H9 (cell line): Measurements from ENCODE around the gene CAMK2G. TPM values are rescaled to one million over a fixed set of nuclear protein-coding genes. Genes with fewer than 3 reads are reported as not detected.

ENCODE experiments used
- DNase-seq: peaks from one replicate; pipeline ENCODE4 v3.0.0-alpha.2; 2017
- H2AFZ ChIP-seq: one replicate; pipeline ENCODE4 v1.6.1; 2013; ENCODE audit warnings: mild to moderate bottlenecking, low read length, control low read depth, moderate library complexity
- H2AK5ac ChIP-seq: 2 replicates; pipeline ENCODE4 v1.6.1; 2013; ENCODE audit warnings: low read length, control low read depth, mixed read lengths; ENCODE audit not compliant: insufficient read length
- H2BK120ac ChIP-seq: one replicate; pipeline ENCODE4 v1.6.1; 2013; ENCODE audit warnings: low read depth, mild to moderate bottlenecking, low read length, control low read depth, inconsistent platforms; ENCODE audit not compliant: poor library complexity, severe bottlenecking
- H2BK12ac ChIP-seq: 2 replicates; pipeline ENCODE4 v1.6.1; 2013; ENCODE audit warnings: low read length, control low read depth, mixed read lengths, low read depth; ENCODE audit not compliant: insufficient read length
- H2BK15ac ChIP-seq: 2 replicates; pipeline ENCODE4 v1.6.1; 2013; ENCODE audit warnings: low read depth, low read length, control low read depth
- H2BK20ac ChIP-seq: one replicate; pipeline ENCODE4 v1.6.1; 2013; ENCODE audit warnings: low read depth, mild to moderate bottlenecking, low read length, control low read depth, inconsistent platforms; ENCODE audit not compliant: poor library complexity, severe bottlenecking
- H2BK5ac ChIP-seq: 2 replicates; pipeline ENCODE4 v1.6.1; 2013; ENCODE audit warnings: low read length, control low read depth, mixed read lengths; ENCODE audit not compliant: insufficient read length
- H3K14ac ChIP-seq: 2 replicates; pipeline ENCODE4 v1.6.1; 2013; ENCODE audit warnings: low read length, control low read depth; ENCODE audit not compliant: insufficient read depth
- H3K18ac ChIP-seq: 2 replicates; pipeline ENCODE4 v1.6.1; 2013; ENCODE audit warnings: low read depth, mild to moderate bottlenecking, mixed read lengths, low read length, control low read depth; ENCODE audit not compliant: insufficient read length
- H3K23ac ChIP-seq: 2 replicates; pipeline ENCODE4 v1.6.1; 2013; ENCODE audit warnings: low read length, control low read depth, mixed read lengths, low read depth; ENCODE audit not compliant: insufficient read length
- H3K23me2 ChIP-seq: 2 replicates; pipeline ENCODE4 v1.6.1; 2013; ENCODE audit warnings: low read depth, mild to moderate bottlenecking, mixed read lengths, low read length, control low read depth; ENCODE audit not compliant: insufficient read length, poor library complexity, severe bottlenecking
- H3K27ac ChIP-seq: 2 replicates; pipeline ENCODE4 v1.5.1; 2013; ENCODE audit warnings: low read length, control low read depth, mixed read lengths, low read depth; ENCODE audit not compliant: insufficient read length
- H3K27me3 ChIP-seq: 2 replicates; pipeline ENCODE4 v1.6.1; 2013; ENCODE audit warnings: low read length, control low read depth, inconsistent platforms; ENCODE audit not compliant: insufficient read depth
- H3K4ac ChIP-seq: 2 replicates; pipeline ENCODE4 v1.6.1; 2013; ENCODE audit warnings: low read depth, mild to moderate bottlenecking, control low read depth, inconsistent platforms, low read length, moderate library complexity
- H3K4me1 ChIP-seq: 2 replicates; pipeline ENCODE4 v1.6.1; 2013; ENCODE audit warnings: low read length, control low read depth, inconsistent platforms; ENCODE audit not compliant: insufficient read depth
- H3K4me2 ChIP-seq: 2 replicates; pipeline ENCODE4 v1.6.1; 2013; ENCODE audit warnings: low read length, control low read depth, mixed read lengths; ENCODE audit not compliant: insufficient read length, insufficient read depth
- H3K56ac ChIP-seq: 2 replicates; pipeline ENCODE4 v1.6.1; 2013; ENCODE audit warnings: low read depth, mild to moderate bottlenecking, mixed read lengths, low read length, control low read depth; ENCODE audit not compliant: insufficient read length
- H3K79me1 ChIP-seq: 2 replicates; pipeline ENCODE4 v1.6.1; 2013; ENCODE audit warnings: low read depth, mild to moderate bottlenecking, moderate library complexity, low read length, control low read depth, inconsistent platforms; ENCODE audit not compliant: insufficient read depth, poor library complexity, severe bottlenecking
- H3K79me2 ChIP-seq: 2 replicates; pipeline ENCODE4 v1.6.1; 2013; ENCODE audit warnings: low read length, control low read depth, inconsistent platforms; ENCODE audit not compliant: insufficient read depth
- H3K9ac ChIP-seq: 2 replicates; pipeline ENCODE4 v1.6.1; 2013; ENCODE audit warnings: low read length, control low read depth, mixed read lengths; ENCODE audit not compliant: insufficient read length; ENCODE audit errors: extremely low read depth
- H3K9me3 ChIP-seq: one replicate; pipeline ENCODE4 v1.6.1; 2013; ENCODE audit warnings: low read depth, low read length, inconsistent platforms; ENCODE audit not compliant: control insufficient read depth
- H3T11ph ChIP-seq: one replicate; pipeline ENCODE4 v1.6.1; 2013; ENCODE audit warnings: mild to moderate bottlenecking, low read length, control low read depth, inconsistent platforms
- H4K20me1 ChIP-seq: one replicate; pipeline ENCODE4 v1.6.1; 2013; ENCODE audit not compliant: control insufficient read depth, insufficient read length, insufficient read depth
- H4K5ac ChIP-seq: 2 replicates; pipeline ENCODE4 v1.6.1; 2013; ENCODE audit warnings: low read depth, mild to moderate bottlenecking, mixed read lengths, low read length, control low read depth; ENCODE audit not compliant: insufficient read length
- H4K8ac ChIP-seq: replicated peaks from 2 replicates; pipeline ENCODE4 v1.6.1; 2013; ENCODE audit warnings: low read length, control low read depth, mixed read lengths, low read depth; ENCODE audit not compliant: insufficient read length
- H4K91ac ChIP-seq: 2 replicates; pipeline ENCODE4 v1.6.1; 2013; ENCODE audit warnings: low read depth, mild to moderate bottlenecking, moderate library complexity, mixed read lengths, low read length, control low read depth; ENCODE audit not compliant: insufficient read length
- H3K27ac Mint-ChIP-seq, 3 experiments: 2 replicates in 2 of 3; 3 replicates in 1 of 3; pipeline ENCODE4 v1.8.0; 2020 to 2021; ENCODE audit warnings: mixed read lengths in 3 of 3, mild to moderate bottlenecking in 1 of 3, moderate library complexity in 1 of 3
- H3K27me3 Mint-ChIP-seq: 2 replicates; pipeline ENCODE4 v1.8.0; 2021; ENCODE audit warnings: low read depth, mild to moderate bottlenecking, moderate library complexity, mixed read lengths
- H3K36me3 Mint-ChIP-seq, 3 experiments: 2 replicates in 2 of 3; 3 replicates in 1 of 3; pipeline ENCODE4 v1.8.0; 2020 to 2021; ENCODE audit warnings: low read depth in 3 of 3, mixed read lengths in 3 of 3; ENCODE audit not compliant: insufficient read depth in 1 of 3
- H3K4me1 Mint-ChIP-seq, 2 experiments: 2 replicates each; pipeline ENCODE4 v1.8.0; 2020; ENCODE audit warnings: mixed read lengths in 2 of 2
- H3K4me3 Mint-ChIP-seq, 2 experiments: 2 replicates in 1 of 2; 3 replicates in 1 of 2; pipeline ENCODE4 v1.8.0; 2020 to 2021; ENCODE audit warnings: mild to moderate bottlenecking in 2 of 2, mixed read lengths in 2 of 2, moderate library complexity in 1 of 2
- H3K9me3 Mint-ChIP-seq, 2 experiments: 2 replicates in 1 of 2; 3 replicates in 1 of 2; pipeline ENCODE4 v1.8.0; 2020; ENCODE audit warnings: mild to moderate bottlenecking in 2 of 2, mixed read lengths in 2 of 2, moderate library complexity in 1 of 2
- WGBS: extraction: QIAGEN DNeasy Blood & Tissue Kit; methylation state at CpG from one replicate; pipeline ENCODE4 v1.1.7; 2013; ENCODE audit warnings: missing lambda C conversion rate, low lambda C conversion rate, mixed read lengths; ENCODE audit not compliant: insufficient read length; ENCODE audit errors: extremely low coverage; 5-methylcytosine and 5-hydroxymethylcytosine counted together
- total RNA-seq: library from RNA; stranded (reverse); gene quantifications from 2 replicates; pipeline ENCODE4 v1.2.1, GENCODE V29; 2021
- TF ChIP-seq, protein P1 (sequence below): fragments of 200-600 bp; sonication (generic); conservative IDR thresholded peaks from 3 replicates; pipeline ENCODE4 v1.8.0; 2021; ENCODE audit warnings: antibody characterized with exemption, mild to moderate bottlenecking

Gene CAMK2G
- total RNA-seq, 1 experiment from 2014 or later, result 31.8 TPM

DNA sequence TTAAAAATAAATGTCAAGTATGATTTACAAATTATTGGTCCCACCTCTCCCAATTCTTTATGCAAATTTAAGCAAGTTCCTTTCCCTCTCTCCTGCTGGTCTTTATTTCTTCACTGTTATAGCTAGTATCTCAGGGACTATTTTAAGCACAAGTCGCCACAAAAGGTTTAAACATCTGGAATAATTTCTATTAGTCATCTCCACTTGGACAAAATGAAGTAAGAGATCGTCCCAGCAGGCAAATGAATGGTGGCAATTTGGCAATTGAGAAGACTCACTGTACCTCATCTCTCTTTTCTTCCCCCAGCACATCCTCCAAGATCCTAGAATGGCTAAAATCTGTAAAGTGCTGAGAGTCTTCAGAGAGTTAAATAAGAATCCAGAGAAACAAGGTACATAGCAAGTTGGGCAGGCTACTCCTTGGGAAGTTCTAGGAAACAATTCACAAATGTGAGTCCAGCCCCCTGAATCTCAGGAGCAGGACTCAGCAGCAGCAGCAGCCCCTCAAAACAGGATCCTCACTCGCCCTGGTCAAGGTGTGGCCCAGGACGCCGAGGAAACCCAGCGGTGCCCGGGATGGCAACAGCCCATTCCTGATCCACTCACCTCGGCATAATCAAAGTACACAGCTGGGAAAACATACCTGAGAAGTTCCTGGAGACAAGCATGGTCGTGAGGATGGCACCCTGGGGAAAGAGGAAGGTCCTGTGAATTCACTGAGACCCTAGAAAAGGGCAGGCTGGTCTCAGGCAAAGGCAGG, 32.6 kb downstream of the CAMK2G start:
- Mint-ChIP-seq H3K36me3 (peaks cover 21 to 73% (median 57%) of the 10 kb centered on the region in 3 experiments), H3K27ac (peak overlapping the region in 1 of 3 experiments; percentile 30; a peak in 2 of 7 replicates), H3K4me3 (no peak overlapping the region), H3K9me3 (no peaks in the 10 kb centered on the region), H3K4me1 (peaks cover 0 to 15% of the 10 kb centered on the region in 2 experiments; a peak in 2 of 4 replicates), H3K27me3 (no peaks in the 10 kb centered on the region)
- no peak overlapping the region for H3K14ac ChIP-seq
- H2AFZ ChIP-seq, result no peak overlapping the region
- H3K9me3 ChIP-seq, result no peaks in the 10 kb centered on the region
- no peak overlapping the region for H2AK5ac ChIP-seq
- H3K23me2 ChIP-seq, result no peaks in the 10 kb centered on the region
- no peaks in the 10 kb centered on the region for H3K27me3 ChIP-seq
- no peak overlapping the region for H3T11ph ChIP-seq
- H3K79me2 ChIP-seq, result no peaks in the 10 kb centered on the region
- no peak overlapping the region for H2BK15ac ChIP-seq
- H3K23ac ChIP-seq, result no peak overlapping the region
- no peak overlapping the region for H3K27ac ChIP-seq
- H3K18ac ChIP-seq, result no peak overlapping the region
- no peak overlapping the region for H2BK20ac ChIP-seq
- DNase-seq, result no peak
- H3K79me1 ChIP-seq, result no peaks in the 10 kb centered on the region
- H2BK120ac ChIP-seq, result no peak overlapping the region
- H4K91ac ChIP-seq, result no peak overlapping the region
- no peak overlapping the region for H3K56ac ChIP-seq
- H4K5ac ChIP-seq, result no peak overlapping the region
- TF ChIP-seq, protein P1, sequence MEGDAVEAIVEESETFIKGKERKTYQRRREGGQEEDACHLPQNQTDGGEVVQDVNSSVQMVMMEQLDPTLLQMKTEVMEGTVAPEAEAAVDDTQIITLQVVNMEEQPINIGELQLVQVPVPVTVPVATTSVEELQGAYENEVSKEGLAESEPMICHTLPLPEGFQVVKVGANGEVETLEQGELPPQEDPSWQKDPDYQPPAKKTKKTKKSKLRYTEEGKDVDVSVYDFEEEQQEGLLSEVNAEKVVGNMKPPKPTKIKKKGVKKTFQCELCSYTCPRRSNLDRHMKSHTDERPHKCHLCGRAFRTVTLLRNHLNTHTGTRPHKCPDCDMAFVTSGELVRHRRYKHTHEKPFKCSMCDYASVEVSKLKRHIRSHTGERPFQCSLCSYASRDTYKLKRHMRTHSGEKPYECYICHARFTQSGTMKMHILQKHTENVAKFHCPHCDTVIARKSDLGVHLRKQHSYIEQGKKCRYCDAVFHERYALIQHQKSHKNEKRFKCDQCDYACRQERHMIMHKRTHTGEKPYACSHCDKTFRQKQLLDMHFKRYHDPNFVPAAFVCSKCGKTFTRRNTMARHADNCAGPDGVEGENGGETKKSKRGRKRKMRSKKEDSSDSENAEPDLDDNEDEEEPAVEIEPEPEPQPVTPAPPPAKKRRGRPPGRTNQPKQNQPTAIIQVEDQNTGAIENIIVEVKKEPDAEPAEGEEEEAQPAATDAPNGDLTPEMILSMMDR, result no peak
- no peak overlapping the region for H3K4ac ChIP-seq
- WGBS, result no CpG with 5 or more reads among the region's 9 CpGs
- no peak overlapping the region for H4K8ac ChIP-seq
- H2BK12ac ChIP-seq, result no peak overlapping the region
- no peaks in the 10 kb centered on the region for H3K4me1 ChIP-seq
- no peak overlapping the region for H2BK5ac ChIP-seq
- no peaks in the 10 kb centered on the region for H4K20me1 ChIP-seq
- no peak overlapping the region for H3K4me2 ChIP-seq
- no peak overlapping the region for H3K9ac ChIP-seq
